ENCODE data around the gene TAF4.

The TAF4 gene

GRCh38 chr20:61927193-61927825, 138.4 kb downstream of the TAF4 start:
- DNase-seq, result no peak

- no peak for DNase-seq
Observed at GRCh38 chr20:61926796-61927192, 138.9 kb downstream of the TAF4 start.

- DNase-seq, result no peak
Observed at GRCh38 chr20:61926253-61926613, 139.4 kb downstream of the TAF4 start.

GRCh38 chr20:61925555-61926252, 140.0 kb downstream of the TAF4 start:
- DNase-seq, result no peak

- DNase-seq, result no peak
Observed at GRCh38 chr20:61924858-61925554, 140.7 kb downstream of the TAF4 start.
